GM23248 (cell line): ENCODE measurements around the gene MDH2.

ENCODE experiments used
- EZH2 ChIP-seq: fragments of 200-600 bp; sonication (generic); IDR thresholded peaks from 2 replicates; pipeline ENCODE4 v1.6.1; 2018; ENCODE audit warnings: antibody characterized with exemption, mild to moderate bottlenecking; ENCODE audit not compliant: insufficient read depth, poor library complexity, severe bottlenecking
- EZH2phosphoT487 ChIP-seq: fragments of 200-600 bp; sonication (generic); IDR thresholded peaks from 2 replicates; pipeline ENCODE4 v1.6.1; 2018; ENCODE audit warnings: antibody characterized with exemption, moderate library complexity, mild to moderate bottlenecking, low read depth; ENCODE audit not compliant: insufficient read depth

DNA sequence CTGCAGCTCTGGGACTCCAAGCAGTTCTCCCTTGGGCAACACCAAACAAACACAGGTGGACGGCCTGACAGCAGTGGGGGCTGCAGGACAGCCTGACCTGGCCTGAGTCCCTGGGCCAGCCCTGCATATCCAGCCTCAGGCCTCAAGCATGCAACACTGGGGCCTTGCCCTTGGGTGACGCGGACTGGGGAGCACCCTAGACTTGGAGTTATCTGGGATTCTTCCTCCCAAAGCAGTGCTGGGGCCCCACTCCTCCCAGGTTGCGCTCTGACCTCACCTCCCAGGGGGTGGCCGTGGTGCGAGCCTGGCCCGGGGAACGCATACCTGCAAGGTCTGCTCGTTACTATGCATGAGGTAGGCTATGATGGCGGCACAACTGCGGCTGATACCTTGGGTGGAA lies 47.3 kb upstream of the MDH2 start:
- no peak for TF ChIP-seq EZH2
- TF ChIP-seq EZH2phosphoT487, result no peak
